Thyroid gland (tissue), 4 donors: Measurements from ENCODE around the gene ZNF280A.

Experiments used
- CTCF ChIP-seq, 6 experiments: fragments of 200-600 bp in 3 of 6; fragments of 450-650 bp in 3 of 6; sonication (generic) in 3 of 6; IDR thresholded peaks; one replicate each; pipeline ENCODE4 v1.5.1; 2016 to 2019; ENCODE audit warnings: antibody characterized with exemption in 6 of 6, mild to moderate bottlenecking in 2 of 6, inconsistent platforms in 1 of 6, moderate library complexity in 1 of 6
- POLR2A ChIP-seq, 2 donors: fragments of 450-650 bp; IDR thresholded peaks; one replicate each; pipeline ENCODE4 v1.6.1; 2017; ENCODE audit warnings: antibody characterized with exemption in 2 of 2, mild to moderate bottlenecking in 2 of 2, moderate library complexity in 1 of 2

GRCh38 chr22:22474733-22475132, 45.3 kb downstream of the ZNF280A start:
- TF ChIP-seq POLR2A (IDR thresholded peaks at IDR 0.05) (no peak), CTCF (IDR thresholded peaks at IDR 0.05) (no peak)
